ENCODE results near the gene SELENOO.

SELENOO gene

GRCh38 chr22:50157709-50158375 is 43.0 kb upstream of the SELENOO start:
- peak; percentile 73 for DNase-seq (ENCODE audit: low spot score)
- H3K9me3 ChIP-seq (ENCODE audit: severe bottlenecking) = no peaks in the 10 kb centered on the region
- TF ChIP-seq, protein P1, sequence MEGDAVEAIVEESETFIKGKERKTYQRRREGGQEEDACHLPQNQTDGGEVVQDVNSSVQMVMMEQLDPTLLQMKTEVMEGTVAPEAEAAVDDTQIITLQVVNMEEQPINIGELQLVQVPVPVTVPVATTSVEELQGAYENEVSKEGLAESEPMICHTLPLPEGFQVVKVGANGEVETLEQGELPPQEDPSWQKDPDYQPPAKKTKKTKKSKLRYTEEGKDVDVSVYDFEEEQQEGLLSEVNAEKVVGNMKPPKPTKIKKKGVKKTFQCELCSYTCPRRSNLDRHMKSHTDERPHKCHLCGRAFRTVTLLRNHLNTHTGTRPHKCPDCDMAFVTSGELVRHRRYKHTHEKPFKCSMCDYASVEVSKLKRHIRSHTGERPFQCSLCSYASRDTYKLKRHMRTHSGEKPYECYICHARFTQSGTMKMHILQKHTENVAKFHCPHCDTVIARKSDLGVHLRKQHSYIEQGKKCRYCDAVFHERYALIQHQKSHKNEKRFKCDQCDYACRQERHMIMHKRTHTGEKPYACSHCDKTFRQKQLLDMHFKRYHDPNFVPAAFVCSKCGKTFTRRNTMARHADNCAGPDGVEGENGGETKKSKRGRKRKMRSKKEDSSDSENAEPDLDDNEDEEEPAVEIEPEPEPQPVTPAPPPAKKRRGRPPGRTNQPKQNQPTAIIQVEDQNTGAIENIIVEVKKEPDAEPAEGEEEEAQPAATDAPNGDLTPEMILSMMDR (IDR thresholded peaks at IDR 0.05; ENCODE audit: poor library complexity, severe bottlenecking) = no peak

DNA sequence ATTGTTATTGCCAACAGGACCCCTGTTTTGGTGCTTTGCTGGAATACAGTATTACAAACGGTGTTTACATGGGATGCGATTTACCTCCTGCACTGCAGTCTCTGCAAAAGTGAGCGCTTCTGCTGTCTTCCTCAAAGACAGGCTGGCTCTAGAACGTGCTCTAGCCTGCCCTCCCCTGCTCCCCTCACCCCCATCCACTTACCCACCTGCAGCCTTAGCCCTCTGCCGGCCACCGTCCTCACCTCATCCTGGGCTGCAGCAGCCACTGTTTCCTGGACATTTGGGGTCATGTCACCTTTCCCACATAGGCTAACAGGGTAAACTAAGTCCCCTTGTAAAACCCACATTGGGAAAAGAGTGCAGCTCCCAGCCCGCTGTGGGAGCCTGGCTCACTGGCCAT is 39.9 kb upstream of the SELENOO start:
- no peak for DNase-seq (ENCODE audit: low spot score)
- no peaks in the 10 kb centered on the region for H3K36me3 ChIP-seq (ENCODE audit: low read depth)
- TF ChIP-seq, protein P1 (IDR thresholded peaks at IDR 0.05; ENCODE audit: poor library complexity, severe bottlenecking) = no peak
- no peaks in the 10 kb centered on the region for H3K27me3 ChIP-seq (ENCODE audit: insufficient read depth, poor library complexity, severe bottlenecking)
- ATAC-seq (ENCODE audit: low read depth) = no peak
- H3K4me1 ChIP-seq (ENCODE audit: insufficient read depth, poor library complexity, severe bottlenecking) = peaks cover 8% of the 10 kb centered on the region
- H3K4me3 ChIP-seq (ENCODE audit: severe bottlenecking) = no peak overlapping the region
- no peak overlapping the region for H3K27ac ChIP-seq (ENCODE audit: poor library complexity, severe bottlenecking)
- H3K9me3 ChIP-seq (ENCODE audit: severe bottlenecking) = no peaks in the 10 kb centered on the region

More at GRCh38 chr22:50157709-50158375, 43.0 kb upstream of the SELENOO start:
- no peak overlapping the region for H3K4me3 ChIP-seq (ENCODE audit: severe bottlenecking)
- peaks cover 8% of the 10 kb centered on the region for H3K4me1 ChIP-seq (ENCODE audit: insufficient read depth, poor library complexity, severe bottlenecking)
- peak; percentile 90 for ATAC-seq (ENCODE audit: low read depth)
- H3K36me3 ChIP-seq (ENCODE audit: low read depth) = no peaks in the 10 kb centered on the region
- no peaks in the 10 kb centered on the region for H3K27me3 ChIP-seq (ENCODE audit: insufficient read depth, poor library complexity, severe bottlenecking)
- H3K27ac ChIP-seq (ENCODE audit: poor library complexity, severe bottlenecking) = no peak overlapping the region

GRCh38 chr22:50161508-50162390 is 39.1 kb upstream of the SELENOO start:
- H3K4me1 ChIP-seq (ENCODE audit: insufficient read depth, poor library complexity, severe bottlenecking) = peaks cover 8% of the 10 kb centered on the region
- no peaks in the 10 kb centered on the region for H3K36me3 ChIP-seq (ENCODE audit: low read depth)
- H3K27ac ChIP-seq (ENCODE audit: poor library complexity, severe bottlenecking) = no peak overlapping the region
- H3K9me3 ChIP-seq (ENCODE audit: severe bottlenecking) = no peaks in the 10 kb centered on the region
- H3K4me3 ChIP-seq (ENCODE audit: severe bottlenecking) = no peak overlapping the region
- H3K27me3 ChIP-seq (ENCODE audit: insufficient read depth, poor library complexity, severe bottlenecking) = no peaks in the 10 kb centered on the region
- ATAC-seq (ENCODE audit: low read depth) (no peak), DNase-seq (ENCODE audit: low spot score) (no peak)
- TF ChIP-seq, protein P1 (IDR thresholded peaks at IDR 0.05; ENCODE audit: poor library complexity, severe bottlenecking) = no peak

DNA sequence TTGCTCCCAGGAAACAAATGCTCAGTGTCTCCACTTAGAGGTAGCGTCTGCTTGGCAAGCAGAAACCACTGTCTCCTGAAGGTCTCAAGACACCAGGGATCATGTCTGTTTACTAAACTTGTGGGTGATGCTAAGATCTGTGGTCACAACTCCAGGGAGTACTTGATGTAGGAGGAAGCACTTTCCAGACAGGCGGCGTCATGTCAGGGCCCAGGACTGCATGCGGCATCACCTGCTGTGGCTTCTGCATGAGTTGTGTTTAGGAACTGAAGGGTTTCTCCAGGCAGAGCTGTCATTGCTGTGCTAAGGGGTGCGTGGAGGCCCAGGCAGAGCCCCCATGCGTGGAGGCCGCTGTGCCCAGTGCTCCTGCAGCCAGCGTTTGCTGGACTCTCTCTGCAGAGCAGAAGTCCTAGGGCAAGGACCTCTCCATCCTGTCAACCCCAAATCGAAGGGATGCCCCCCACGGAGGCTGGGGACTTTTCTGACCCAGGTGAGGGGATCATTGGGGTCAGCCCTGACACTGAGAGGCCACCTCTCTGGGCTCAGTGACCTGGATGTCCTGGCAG is 38.3 kb upstream of the SELENOO start:
- Histone ChIP-seq H3K4me1 (ENCODE audit: insufficient read depth, poor library complexity, severe bottlenecking) (peaks cover 8% of the 10 kb centered on the region), H3K4me3 (ENCODE audit: severe bottlenecking) (no peak overlapping the region), H3K36me3 (ENCODE audit: low read depth) (no peaks in the 10 kb centered on the region), H3K9me3 (ENCODE audit: severe bottlenecking) (no peaks in the 10 kb centered on the region), H3K27me3 (ENCODE audit: insufficient read depth, poor library complexity, severe bottlenecking) (no peaks in the 10 kb centered on the region), H3K27ac (ENCODE audit: poor library complexity, severe bottlenecking) (no peak overlapping the region)
- ATAC-seq (ENCODE audit: low read depth) = no peak
- TF ChIP-seq, protein P1 (IDR thresholded peaks at IDR 0.05; ENCODE audit: poor library complexity, severe bottlenecking) = no peak
- no peak for DNase-seq (ENCODE audit: low spot score)
